HG03575 (cell line): ENCODE results near the gene PILRA.
"Not testable (repeated sequence)": the region's sequence is repeated elsewhere in the genome, so short reads cannot be mapped to it uniquely, and the experiment has no call there.

Experiments used
- ATAC-seq: cut with Tn5 transposase; IDR thresholded peaks from one replicate; pipeline ENCODE4 v1.9.1; 2021; ENCODE audit not compliant: unreplicated experiment, insufficient number of reproducible peaks, low FRiP score; ENCODE audit errors: extremely low read depth

PILRA gene

DNA sequence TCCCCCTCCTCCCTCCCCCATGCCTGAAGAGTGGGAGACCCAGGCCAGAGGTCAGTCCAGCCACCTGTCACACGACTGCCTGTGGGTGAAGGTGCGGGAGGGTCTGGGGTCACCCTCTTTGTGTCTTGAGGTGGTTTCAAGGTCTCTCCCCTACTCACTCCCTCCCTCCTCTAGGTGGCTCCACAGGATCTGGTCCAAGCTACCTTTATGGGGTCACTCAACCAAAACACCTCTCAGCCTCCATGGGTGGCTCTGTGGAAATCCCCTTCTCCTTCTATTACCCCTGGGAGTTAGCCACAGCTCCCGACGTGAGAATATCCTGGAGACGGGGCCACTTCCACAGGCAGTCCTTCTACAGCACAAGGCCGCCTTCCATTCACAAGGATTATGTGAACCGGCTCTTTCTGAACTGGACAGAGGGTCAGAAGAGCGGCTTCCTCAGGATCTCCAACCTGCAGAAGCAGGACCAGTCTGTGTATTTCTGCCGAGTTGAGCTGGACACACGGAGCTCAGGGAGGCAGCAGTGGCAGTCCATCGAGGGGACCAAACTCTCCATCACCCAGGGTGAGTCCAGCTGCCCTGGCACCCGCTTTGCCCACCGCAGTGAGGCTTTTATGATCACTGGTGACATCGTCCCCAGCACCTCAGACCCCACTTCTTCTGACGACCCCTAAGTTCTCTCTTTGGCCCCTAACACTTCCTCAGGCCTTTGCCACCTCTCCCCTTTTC is 747 bp downstream of the PILRA start:
- ATAC-seq: not testable (repeated sequence)

DNA sequence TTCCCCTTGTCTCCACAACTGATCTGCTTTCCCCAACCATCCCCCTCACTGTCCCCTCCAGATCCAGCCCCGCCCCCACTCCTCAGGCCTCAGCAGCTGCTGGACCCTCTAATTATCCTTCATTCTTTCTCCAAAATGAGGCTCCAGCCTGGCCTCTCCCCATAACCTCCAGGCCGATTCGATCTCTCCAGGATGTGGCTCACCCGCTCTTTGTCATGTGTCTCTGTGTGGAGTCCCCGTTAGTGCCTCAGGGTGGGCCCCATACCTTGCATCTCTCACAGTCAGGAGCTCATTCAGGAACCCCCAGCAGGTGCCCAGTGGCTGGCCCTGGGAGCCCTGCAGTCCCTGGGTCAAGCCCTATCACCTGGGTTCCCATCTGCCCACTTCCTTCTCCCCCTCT is 1.3 kb downstream of the PILRA start:
- ATAC-seq: no peak

DNA sequence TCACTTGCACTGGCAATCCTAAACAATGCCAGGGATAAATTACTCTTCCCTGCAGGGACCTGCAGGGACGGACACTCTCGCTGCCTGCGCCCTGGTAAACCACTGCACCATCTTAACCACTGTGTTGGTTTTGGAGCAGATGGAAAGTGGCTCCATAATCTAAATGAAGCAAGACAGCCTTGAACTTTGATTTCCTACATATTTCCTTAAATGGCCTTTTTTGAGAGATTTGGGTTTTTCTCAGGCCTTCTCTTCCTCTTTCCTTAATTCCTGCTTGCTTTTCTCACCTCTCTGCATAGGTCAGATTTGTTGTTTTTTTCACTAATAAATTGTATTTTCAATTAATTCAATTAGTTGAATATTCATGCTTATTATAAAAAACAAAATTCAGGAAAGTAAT is 2.8 kb downstream of the PILRA start:
- ATAC-seq: no peak

DNA sequence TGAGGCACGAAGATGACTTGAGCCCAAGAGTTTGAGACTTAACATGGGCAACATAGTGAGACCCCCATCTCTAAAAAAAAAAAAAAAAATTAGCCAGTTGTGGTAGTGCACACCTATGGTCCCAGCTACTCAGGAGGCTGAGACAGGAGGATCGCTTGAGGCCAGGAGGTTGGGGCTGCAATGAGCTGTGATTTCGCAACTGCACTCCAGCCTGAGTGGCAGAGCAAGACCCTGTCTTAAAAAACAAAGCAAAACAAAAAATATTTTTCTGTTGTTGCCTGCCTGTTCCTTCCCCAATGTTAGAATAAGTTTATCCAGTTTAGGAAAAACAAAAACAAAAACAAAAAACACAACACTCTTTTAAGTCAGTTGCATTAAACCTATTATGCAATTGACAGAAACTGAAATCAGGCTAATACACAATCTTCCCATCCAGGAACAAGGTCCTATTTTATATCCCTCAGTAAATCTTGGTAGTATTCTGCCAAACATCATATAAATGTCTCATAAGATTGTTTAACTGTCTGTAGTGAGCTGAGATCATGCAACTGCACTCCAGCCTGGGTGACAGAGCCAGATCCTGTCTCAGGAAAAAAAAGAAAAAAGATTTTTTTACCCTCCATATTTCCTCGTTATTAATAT is 4.9 kb downstream of the PILRA start:
- no peak for ATAC-seq

DNA sequence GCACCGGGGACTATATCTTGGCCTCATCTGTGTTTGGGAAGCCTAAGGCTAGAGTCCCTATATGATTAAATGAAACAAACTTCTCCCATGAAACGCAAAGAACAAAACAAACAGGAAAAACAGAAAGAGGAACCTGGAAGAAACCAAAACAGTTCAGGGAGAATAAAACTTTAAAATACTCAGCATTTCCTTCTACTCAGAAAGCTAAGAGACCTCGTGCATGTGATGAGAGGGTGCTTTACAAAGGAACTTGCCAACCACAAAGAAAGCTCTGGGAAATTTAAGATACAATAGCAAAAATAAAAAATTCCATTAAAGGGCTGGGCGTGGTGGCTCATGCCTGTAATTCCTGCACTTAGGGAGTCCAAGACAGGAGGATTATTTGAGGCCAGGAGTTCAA is 6.9 kb downstream of the PILRA start:
- ATAC-seq: no peak

DNA sequence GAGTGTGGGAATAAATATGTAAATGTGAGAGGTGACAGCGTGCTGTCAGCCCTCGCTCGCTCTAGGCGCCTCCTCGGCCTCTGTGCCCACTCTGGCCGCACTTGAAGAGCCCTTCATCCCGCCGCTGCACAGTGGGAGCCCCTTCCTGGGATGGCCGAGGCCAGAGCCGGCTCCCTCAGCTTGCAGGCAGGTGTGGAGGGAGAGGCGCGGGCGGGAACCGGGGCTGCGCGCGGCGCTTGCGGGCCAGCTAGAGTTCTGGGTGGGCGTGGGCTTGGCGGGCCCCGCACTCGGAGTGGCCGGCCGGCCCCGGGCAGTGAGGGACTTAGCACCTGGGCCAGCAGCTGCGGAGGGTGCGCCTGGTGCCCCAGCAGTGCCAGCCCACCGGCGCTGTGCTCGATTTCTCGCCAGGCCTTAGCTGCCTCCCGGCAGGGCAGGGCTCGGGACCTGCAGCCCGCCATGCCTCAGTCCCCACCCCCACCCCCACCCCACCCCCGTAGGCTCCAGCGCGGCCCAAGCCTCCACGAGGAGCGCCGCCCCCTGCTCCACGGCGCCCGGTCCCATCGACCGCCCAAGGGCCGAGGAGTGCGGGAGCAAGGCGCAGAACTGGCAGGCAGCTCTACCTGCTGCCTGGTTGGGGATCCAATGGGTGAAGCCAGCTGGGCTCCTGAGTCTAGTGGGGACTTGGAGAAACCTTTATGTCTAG is 8.4 kb downstream of the PILRA start:
- ATAC-seq: not testable (repeated sequence)

DNA sequence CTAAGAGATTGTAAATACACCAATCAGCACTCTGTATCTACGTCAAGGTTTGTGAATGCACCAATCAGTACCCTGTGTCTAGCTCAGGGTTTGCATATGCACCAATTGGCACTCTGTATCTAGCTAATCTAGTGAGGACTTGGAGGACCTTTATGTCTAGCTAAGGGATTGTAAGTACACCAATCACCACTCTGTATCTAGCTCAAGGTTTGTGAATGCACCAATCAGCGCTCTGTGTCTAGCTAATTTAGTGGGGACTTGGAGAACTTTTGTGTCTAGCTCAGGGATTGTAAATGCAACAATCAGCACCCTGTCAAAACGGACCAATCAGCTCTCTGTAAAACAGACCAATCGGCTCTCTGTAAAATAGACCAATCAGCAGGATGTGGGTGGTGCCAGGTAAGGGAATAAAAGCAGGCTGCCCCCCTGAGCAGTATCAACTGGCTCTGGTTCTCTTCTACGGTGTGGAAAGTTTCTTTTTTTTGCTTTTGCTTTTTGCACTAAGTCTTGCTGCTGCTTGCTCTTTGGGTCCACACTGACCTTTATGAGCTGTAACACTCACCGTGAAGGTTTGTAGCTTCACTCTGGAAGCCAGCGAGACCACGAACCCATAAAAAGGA is 9.1 kb downstream of the PILRA start:
- ATAC-seq: not testable (repeated sequence)

DNA sequence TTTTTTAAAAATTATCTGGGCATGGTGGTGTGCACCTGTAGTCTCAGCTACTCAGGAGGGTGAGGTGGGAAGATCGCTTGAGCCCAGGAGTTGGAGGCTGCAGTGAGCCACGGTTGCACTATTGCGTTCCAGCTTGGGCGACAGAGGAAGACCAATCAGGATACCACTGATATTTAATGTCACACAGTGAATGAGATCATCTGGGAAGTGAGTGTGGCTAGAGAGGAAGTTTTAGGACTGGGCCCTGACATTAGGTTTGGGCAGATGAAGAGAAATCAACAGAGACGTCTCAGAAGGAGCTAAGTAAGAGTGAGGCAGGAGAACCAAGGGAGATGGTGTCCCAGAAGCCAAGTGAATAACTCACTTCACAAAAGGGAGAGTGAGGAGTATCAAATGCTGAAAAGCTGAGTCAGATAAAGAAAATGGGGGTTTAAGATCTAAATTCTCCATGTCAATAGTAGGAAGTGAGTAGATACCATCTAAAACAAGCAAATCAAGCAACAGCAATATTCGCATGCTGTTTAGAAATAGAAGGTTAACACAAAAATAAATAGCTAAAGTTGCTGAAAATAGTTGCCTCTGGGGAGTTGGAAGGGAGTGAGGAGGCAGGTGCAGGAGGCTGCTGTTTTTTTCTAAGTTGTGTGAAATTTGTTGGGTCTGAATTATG is 11.5 kb downstream of the PILRA start:
- ATAC-seq: no peak

DNA sequence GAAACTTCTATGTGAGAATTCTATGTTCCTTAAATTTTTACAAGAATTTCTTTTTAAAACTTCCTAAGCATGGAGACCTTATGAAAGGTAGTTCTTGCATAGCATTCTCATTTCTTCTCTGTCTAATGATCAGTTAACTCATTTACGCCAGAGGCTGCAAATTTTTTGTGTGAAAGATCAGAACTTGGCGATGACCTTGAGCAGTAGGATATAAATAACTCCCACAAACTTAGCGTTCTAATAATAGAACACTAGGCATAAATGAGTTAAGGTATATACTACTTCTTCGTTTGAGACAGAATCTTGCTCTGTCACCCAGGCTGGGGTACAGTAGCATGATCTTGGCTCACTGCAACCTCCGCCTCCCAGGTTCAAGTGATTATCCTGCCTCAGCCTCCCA is 13.7 kb downstream of the PILRA start:
- no peak for ATAC-seq

DNA sequence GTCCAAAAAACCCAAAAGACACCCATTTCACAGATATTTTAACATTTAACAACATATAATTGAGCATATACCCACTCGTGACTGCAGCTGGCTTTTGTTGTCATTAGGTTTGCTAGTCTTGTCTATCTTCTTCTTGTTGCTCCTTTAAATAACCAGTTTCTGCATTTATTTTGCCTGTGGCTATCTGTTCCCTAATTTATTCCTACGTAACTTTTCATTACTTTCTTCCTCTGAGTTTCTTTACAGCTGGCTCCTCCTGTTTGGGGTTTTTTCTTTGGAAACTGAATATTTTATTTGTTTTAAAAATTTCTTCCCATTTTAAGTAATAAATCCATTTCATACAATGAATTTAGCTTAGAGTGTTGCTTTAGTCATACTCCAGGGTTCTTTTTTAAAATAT is 14.4 kb downstream of the PILRA start:
- ATAC-seq: no peak

DNA sequence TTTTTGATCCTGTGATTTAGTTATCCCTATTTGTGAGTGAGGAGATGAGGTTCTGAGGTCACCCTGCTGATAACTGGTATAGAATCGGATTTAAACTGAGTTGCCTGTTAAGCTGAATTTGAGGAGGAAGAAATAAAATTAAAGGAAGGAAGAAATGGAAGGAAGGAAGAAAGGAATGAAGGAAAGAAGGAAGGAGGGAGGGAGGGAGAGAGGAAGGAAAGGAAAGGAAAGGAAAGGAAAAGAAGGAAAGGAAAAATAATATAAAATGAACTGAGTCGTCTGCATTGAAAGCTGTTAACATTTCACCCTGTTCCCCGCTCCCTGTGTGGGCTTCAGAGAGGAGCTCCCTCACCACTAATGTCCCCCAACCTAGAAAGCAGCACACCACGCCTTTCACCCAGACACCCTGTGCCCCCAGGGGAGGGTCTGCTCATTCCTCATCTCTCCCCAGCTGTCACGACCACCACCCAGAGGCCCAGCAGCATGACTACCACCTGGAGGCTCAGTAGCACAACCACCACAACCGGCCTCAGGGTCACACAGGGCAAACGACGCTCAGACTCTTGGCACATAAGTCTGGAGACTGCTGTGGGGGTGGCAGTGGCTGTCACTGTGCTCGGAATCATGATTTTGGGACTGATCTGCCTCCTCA is 16.3 kb downstream of the PILRA start:
- ATAC-seq: no peak

DNA sequence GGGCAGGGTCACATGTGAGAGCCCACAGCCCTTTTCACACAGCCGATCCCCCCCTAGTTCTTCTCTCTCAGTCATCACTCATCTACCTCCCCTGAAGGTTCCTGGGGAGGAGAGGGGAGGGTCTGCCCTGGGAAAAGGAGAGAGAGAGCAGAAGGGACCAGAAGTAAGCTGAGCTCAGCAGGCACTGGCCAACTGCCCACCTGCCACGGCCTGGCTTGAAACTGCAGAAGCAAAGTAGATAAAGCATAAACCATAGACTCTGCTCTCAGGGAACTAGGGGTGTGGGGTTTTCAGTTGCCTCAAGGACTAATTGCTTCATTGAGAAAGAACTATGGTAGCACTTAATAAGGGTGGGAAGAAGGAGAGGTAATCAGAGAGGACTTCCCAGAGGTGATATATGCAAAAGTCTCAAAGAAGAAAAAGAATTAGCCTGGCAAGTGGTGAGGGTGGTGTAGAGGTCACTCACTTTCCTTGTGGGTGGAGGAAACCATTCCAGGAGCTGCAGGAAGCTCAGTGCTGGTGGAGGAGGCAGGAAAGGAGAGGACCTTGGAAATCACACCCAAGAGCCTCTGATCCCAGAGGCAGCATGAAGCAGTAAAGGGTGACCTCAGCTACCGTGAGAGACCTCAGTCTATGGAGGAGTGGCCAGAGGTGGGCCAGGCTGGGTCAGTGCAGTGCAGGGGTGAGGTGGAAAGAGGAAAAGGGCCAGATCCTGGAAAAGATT is 17.2 kb downstream of the PILRA start:
- no peak for ATAC-seq

DNA sequence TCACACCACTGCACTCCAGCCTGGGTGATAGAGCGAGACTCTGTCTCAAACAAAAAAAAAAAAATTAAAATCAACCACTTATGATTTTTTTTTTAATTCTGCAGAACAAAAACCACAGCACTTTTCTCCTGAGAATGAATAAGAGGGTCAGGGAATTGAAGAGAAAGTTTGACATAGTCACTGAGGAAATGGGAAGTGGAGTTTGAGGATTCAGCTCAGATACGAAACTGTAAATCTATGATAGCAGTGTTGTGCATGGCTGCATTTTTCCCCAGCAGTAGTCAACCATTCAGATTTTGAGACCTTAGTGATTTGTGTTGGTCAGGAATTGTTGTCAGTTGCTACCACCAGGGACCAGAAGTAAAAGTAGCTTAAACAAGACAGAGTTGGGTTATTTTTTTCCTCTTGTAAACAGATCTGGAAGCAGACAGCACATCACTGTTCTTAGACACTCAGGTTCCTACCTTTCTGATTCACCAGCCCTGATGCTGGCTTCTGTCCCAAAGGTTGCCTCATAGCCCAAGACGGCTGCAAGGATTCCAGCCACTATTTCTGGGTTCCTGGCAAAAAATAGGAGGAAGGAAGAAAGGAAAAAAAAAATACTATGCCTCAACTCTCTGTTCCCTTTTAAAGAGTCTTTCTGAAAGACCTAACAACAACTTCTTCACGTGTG is 20.1 kb downstream of the PILRA start:
- ATAC-seq: no peak

DNA sequence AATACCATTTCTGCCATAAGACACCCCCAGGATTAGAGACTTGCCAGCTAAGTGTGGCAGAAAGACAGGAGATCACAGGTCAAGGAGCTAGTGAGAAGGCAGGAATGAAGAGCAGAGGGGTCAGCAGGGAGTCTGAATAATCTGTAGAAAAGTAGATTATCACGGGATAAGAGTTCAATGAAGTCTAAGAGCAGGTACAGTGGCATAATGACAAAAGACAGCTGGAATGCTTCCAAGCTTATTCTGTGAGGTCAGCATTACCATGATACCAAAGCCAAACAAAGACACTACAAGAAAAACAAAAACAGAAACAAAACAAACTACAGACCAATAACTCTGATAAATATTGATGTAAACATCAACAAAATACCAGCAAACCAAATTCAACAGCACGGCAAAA is 20.8 kb downstream of the PILRA start:
- no peak for ATAC-seq

DNA sequence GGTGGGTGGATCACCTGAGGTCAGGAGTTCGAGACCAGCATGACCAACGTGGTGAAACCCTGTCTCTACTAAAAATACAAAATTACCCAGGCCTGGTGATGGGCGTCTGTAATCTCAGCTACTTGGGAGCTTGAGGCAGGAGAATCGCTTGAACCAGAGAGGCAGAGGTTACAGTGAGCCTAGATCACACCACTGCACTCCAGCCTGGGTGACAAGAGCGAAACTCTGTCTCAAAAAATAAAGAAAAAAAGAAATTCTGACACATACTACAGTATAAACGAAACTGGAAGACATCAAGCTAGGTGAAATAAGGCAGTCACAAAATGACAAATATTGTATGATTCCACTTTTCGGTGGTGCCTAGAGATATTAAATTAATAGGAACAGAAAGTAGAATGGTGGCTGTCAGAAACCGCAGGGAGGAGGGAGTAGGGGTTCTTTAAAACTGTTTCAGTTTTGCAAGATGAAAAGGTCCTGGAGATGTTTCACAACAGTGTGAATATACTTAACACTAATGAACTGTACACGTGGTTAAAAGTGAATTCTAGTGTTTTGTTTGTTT is 23.2 kb downstream of the PILRA start:
- peak; percentile 76 for ATAC-seq

DNA sequence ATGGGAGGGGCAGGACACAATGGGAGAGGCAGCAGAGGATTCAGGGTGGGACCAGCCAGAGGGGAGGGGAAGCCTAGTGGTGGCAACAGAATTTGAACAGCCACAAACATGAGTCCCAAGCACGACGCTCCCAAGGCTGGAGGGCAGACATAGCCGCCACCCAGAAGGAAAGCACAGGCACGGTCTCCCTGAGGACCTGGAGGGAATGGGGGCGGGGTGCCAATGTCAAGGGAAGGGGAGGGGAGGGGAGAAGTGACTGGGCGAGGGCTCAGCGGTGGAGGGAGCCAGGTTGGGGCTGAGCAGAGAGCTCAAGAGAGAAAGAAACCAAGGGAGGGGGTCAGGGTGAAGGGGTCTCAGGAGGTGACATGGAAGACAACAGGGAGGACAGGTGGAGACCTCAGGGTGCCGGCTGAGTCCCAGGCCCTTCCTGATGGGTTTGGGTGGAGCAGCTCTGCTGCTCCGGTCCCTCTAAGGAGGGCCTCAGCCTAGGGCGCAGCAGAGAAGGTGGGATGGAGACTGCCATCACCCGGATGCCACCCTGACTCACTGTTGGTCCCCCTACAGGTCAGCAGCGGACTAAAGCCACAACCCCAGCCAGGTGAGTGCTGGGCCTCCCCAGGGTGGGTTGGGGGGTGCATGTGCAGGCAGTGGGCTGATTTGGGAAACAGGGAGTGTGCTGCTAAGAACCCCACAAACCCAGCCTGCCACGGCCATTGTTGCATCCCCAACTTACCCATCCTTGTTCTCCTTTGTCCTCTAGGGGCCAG is 24.2 kb downstream of the PILRA start:
- ATAC-seq: no peak

DNA sequence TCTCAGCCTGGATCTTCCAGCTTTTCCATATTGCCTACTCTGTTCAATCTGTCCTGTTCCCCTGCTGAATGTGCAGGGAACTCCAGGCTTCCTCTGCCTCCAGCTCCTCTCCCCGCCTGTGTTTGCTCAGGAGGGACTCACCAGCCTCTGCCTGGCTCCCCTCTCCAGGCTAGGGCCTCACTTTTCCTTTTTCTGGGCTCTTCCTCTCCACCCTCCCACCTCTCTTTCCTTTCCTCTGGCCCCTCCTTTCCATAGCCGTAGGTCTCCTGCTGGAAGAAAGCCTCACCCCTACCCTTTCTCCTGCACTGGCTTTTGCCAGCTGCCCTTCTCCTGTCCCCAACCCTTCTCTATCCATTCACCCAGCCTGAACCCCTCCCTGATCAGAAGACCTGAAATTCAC is 25.0 kb downstream of the PILRA start:
- ATAC-seq: no peak
